Endothelial cell of umbilical vein (primary cell): ENCODE data around the gene RNASEH2C. TPM values are rescaled to one million over a fixed set of nuclear protein-coding genes. Genes with fewer than 3 reads are reported as not detected.
A peak's percentile ranks its signal among the peaks of the same experiment; 100 is the strongest.

Experiments
- BruUV-seq: library from RNA; stranded (reverse); fragments of 400-500 nt; replicated peaks from 2 replicates; lab custom pipeline; 2021; lab: Mats Ljungman, UMichigan
- CTCF ChIA-PET: fragments of 300-600, 350-600 bp; sonication (Branson Sonifier 250); formaldehyde crosslinking; loops from one replicate; lab custom pipeline; 2021; ENCODE audit warnings: antibody characterized with exemption, inconsistent platforms; lab: Charles Lee
- POLR2A ChIA-PET: fragments of 300-600, 350-600 bp; sonication (Branson Sonifier 250); formaldehyde crosslinking; loops from one replicate; lab custom pipeline; 2021; ENCODE audit warnings: antibody characterized with exemption, inconsistent platforms; lab: Charles Lee
- DNase-seq: peaks from one replicate; pipeline ENCODE4 v3.0.0-alpha.2; 2011; ENCODE audit warnings: low read depth, low spot score
- FAIRE-seq: peaks from 2 replicates; lab custom pipeline; 2011; peaks lifted over from hg19 to GRCh38; lab: Jason Lieb, UNC
- H2AFZ ChIP-seq: 2 replicates; pipeline ENCODE4 v1.6.0; 2012; ENCODE audit warnings: low read depth, low read length, control low read depth, inconsistent platforms
- H3K27ac ChIP-seq: 2 replicates; pipeline ENCODE4 v1.5.1; 2011; ENCODE audit warnings: low read depth, mild to moderate bottlenecking, control low read depth, low read length, moderate library complexity; ENCODE audit not compliant: insufficient read depth
- H3K27me3 ChIP-seq, 2 experiments: 2 replicates each; pipeline versions ENCODE4 v1.6.0 to v1.6.1; 2011; ENCODE audit warnings: low read length in 2 of 2, mixed read lengths in 1 of 2; ENCODE audit not compliant: control insufficient read depth in 2 of 2, insufficient read depth in 2 of 2
- H3K36me3 ChIP-seq, 2 experiments: 2 replicates in 1 of 2; 3 replicates in 1 of 2; pipeline ENCODE4 v1.5.1; 2011; ENCODE audit warnings: low read length in 2 of 2, mild to moderate bottlenecking in 1 of 2, moderate library complexity in 1 of 2; ENCODE audit not compliant: control insufficient read depth in 2 of 2, insufficient read depth in 2 of 2; ENCODE audit errors: extremely low read depth in 1 of 2
- H3K4me1 ChIP-seq: 3 replicates; pipeline ENCODE4 v1.5.1; 2011; ENCODE audit warnings: mild to moderate bottlenecking, low read length; ENCODE audit not compliant: control insufficient read depth, insufficient read depth; ENCODE audit errors: extremely low read depth
- H3K4me2 ChIP-seq: 2 replicates; pipeline ENCODE4 v1.6.1; 2011; ENCODE audit warnings: low read length, control low read depth, mixed read lengths; ENCODE audit not compliant: insufficient read depth
- H3K4me3 ChIP-seq, 3 experiments: fragments of 200-600 bp in 1 of 3; sonication (generic), shearing (Covaris generic) in 1 of 3; replicated peaks in 1 of 3; 2 replicates each; pipeline ENCODE4 v1.5.1; 2011 to 2016; ENCODE audit warnings: control low read depth in 3 of 3, low read length in 3 of 3, mild to moderate bottlenecking in 2 of 3, inconsistent platforms in 1 of 3, low read depth in 1 of 3, moderate library complexity in 1 of 3; ENCODE audit not compliant: insufficient read depth in 1 of 3
- H3K79me2 ChIP-seq: 2 replicates; pipeline ENCODE4 v1.6.0; 2012; ENCODE audit warnings: low read length, inconsistent platforms; ENCODE audit not compliant: control insufficient read depth, insufficient read depth
- H3K9ac ChIP-seq: replicated peaks from 2 replicates; pipeline ENCODE3; 2011; ENCODE audit warnings: low read length, control low read depth; ENCODE audit not compliant: insufficient read depth; ENCODE audit errors: extremely low read depth
- H3K9me1 ChIP-seq: replicated peaks from 3 replicates; pipeline ENCODE4 v1.6.0; 2011; ENCODE audit warnings: mild to moderate bottlenecking, low read length; ENCODE audit not compliant: control insufficient read depth, insufficient read depth; ENCODE audit errors: extremely low read depth
- H3K9me3 ChIP-seq: replicated peaks from 2 replicates; pipeline ENCODE4 v1.5.1; 2012; ENCODE audit warnings: low read length, inconsistent platforms; ENCODE audit not compliant: control insufficient read depth, insufficient read depth
- H4K20me1 ChIP-seq: replicated peaks from 2 replicates; pipeline ENCODE3; 2011; ENCODE audit warnings: mild to moderate bottlenecking, low read length; ENCODE audit not compliant: control insufficient read depth, insufficient read depth; ENCODE audit errors: extremely low read depth
- CTCF ChIP-seq, 2 donors: IDR thresholded peaks; 1 replicate in 1 of 2; 2 replicates in 1 of 2; pipeline ENCODE4 v1.5.1; 2011; ENCODE audit warnings: low read length in 2 of 2, mild to moderate bottlenecking in 2 of 2, moderate library complexity in 2 of 2, control low read depth in 1 of 2, inconsistent platforms in 1 of 2, low read depth in 1 of 2; ENCODE audit not compliant: insufficient read depth in 1 of 2; ENCODE audit errors: extremely low read depth in 1 of 2
- EZH2 ChIP-seq: IDR thresholded peaks from 2 replicates; pipeline ENCODE4 v1.6.1; 2012; ENCODE audit warnings: borderline replicate concordance, low read depth, mild to moderate bottlenecking, moderate library complexity, low read length, inconsistent platforms; ENCODE audit not compliant: severe bottlenecking
- FOS ChIP-seq: IDR thresholded peaks from 2 replicates; pipeline ENCODE4 v1.6.1; 2011; ENCODE audit warnings: mild to moderate bottlenecking, low read length, moderate library complexity, borderline replicate concordance; ENCODE audit not compliant: insufficient read depth
- JUN ChIP-seq: IDR thresholded peaks from 2 replicates; pipeline ENCODE4 v1.6.1; 2011; ENCODE audit warnings: borderline replicate concordance, low read depth; ENCODE audit not compliant: insufficient read length, insufficient read depth
- MYC ChIP-seq: IDR thresholded peaks from one replicate; pipeline ENCODE4 v1.6.1; 2011; ENCODE audit warnings: mild to moderate bottlenecking, low read depth, low read length
- POLR2A ChIP-seq: IDR thresholded peaks from 2 replicates; pipeline ENCODE4 v1.6.1; 2012; ENCODE audit warnings: low read depth, mild to moderate bottlenecking, control low read depth, low read length
- POLR2AphosphoS5 ChIP-seq: IDR thresholded peaks from 2 replicates; pipeline ENCODE4 v1.6.1; 2012; ENCODE audit warnings: low read depth, mild to moderate bottlenecking, control low read depth, low read length, moderate library complexity; ENCODE audit not compliant: insufficient read depth
- dilution Hi-C: fragments of 300-500 bp; cut with MboI; formaldehyde crosslinking; loops from one replicate; pipeline ENCODE4 v1.15.0; 2019; ENCODE audit warnings: low sequenced_read_pairs; ENCODE audit not compliant: extremely low pct_ligation_motif_present
- intact Hi-C: fragments of 100-400 bp; cut with micrococcal nuclease; formaldehyde crosslinking; loops from one replicate; pipeline ENCODE4 v1.10.0; 2022
- polyA plus RNA-seq, 4 experiments: library from polyadenylated mRNA; depleted of rRNA in 3 of 4; stranded (reverse) in 3 of 4; unstranded in 1 of 4; fragments of >200 nt; gene quantifications; 2 replicates each; pipeline versions ENCODE4 v1.2.1 to v1.2.3, GENCODE V29; 2011 to 2012; ENCODE audit warnings: missing spikeins in 1 of 4
- total RNA-seq: library from RNA; stranded (reverse); gene quantifications from 2 replicates; pipeline ENCODE4 v1.2.3, GENCODE V29; 2021
- TF ChIP-seq, protein P1 (sequence below): IDR thresholded peaks from 2 replicates; pipeline ENCODE4 v1.6.1; 2011; ENCODE audit not compliant: insufficient read depth, insufficient read length

The RNASEH2C gene
- total and polyA plus RNA-seq, 2 donors (not counting 3 experiments of a cell fraction or from before 2014, with no cell fraction given): 62.0 to 110 TPM

GRCh38 chr11:65742353-65742752 lies 21.8 kb upstream of the RNASEH2C start:
- Histone ChIP-seq H3K4me1 (no peaks in the 10 kb centered on the region), H3K27me3 (peaks cover 7 to 13% of the 10 kb centered on the region in 2 experiments), H3K4me2 (no peak overlapping the region), H3K9ac (no peak overlapping the region), H3K4me3 (no peak overlapping the region), H3K27ac (no peak overlapping the region), H3K9me1 (no peaks in the 10 kb centered on the region), H4K20me1 (no peaks in the 10 kb centered on the region), H2AFZ (peak overlapping the region; percentile 45), H3K36me3 (no peaks in the 10 kb centered on the region), H3K9me3 (no peaks in the 10 kb centered on the region), H3K79me2 (no peaks in the 10 kb centered on the region)
- dilution Hi-C loops: no loop called here
- peak; percentile 53 for FAIRE-seq
- BruUV-seq: no TSS peak
- POLR2A ChIA-PET: no interaction called here
- TF ChIP-seq POLR2AphosphoS5: no peak
- intact Hi-C loops: no loop called here
- CTCF ChIA-PET: no interaction called here
- peak; percentile 74 for DNase-seq

GRCh38 chr11:65741185-65741584 lies 20.6 kb upstream of the RNASEH2C start:
- Histone ChIP-seq H3K4me2 (no peak overlapping the region), H2AFZ (no peak overlapping the region), H3K27me3 (peaks cover 11 to 19% of the 10 kb centered on the region in 2 experiments), H3K4me1 (no peaks in the 10 kb centered on the region), H3K9me3 (no peaks in the 10 kb centered on the region), H3K36me3 (no peaks in the 10 kb centered on the region), H3K4me3 (no peak overlapping the region), H3K9ac (no peak overlapping the region), H3K9me1 (no peaks in the 10 kb centered on the region), H3K27ac (no peak overlapping the region), H4K20me1 (no peaks in the 10 kb centered on the region), H3K79me2 (no peaks in the 10 kb centered on the region)
- ChIA-PET CTCF (no interaction called here), POLR2A (no interaction called here)
- intact Hi-C loops (no loop called here), dilution Hi-C loops (no loop called here)
- FAIRE-seq: no peak
- TF ChIP-seq FOS (no peak), MYC (no peak), POLR2AphosphoS5 (no peak), POLR2A (no peak), CTCF (IDR thresholded peaks at IDR 0.05; ENCODE audit: extremely low read depth in 1 of 2, insufficient read depth in 1 of 2, low read depth in 1 of 2, low read length in 2 of 2) (no peak), EZH2 (no peak), JUN (no peak)
- TF ChIP-seq, protein P1, sequence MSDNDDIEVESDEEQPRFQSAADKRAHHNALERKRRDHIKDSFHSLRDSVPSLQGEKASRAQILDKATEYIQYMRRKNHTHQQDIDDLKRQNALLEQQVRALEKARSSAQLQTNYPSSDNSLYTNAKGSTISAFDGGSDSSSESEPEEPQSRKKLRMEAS: no peak
- BruUV-seq: no TSS peak
- no peak for DNase-seq
